Choroid plexus epithelial cell (primary cell): ENCODE results near the gene MPZL2.

Experiments used
- DNase-seq: peaks from one replicate; pipeline ENCODE4 v3.0.0-alpha.2; 2010; ENCODE audit warnings: low read depth
- H3K4me3 ChIP-seq: 2 replicates; pipeline ENCODE4 v1.5.1; 2011; ENCODE audit warnings: low read depth, mild to moderate bottlenecking, control low read depth, low read length, moderate library complexity
- CTCF ChIP-seq: conservative IDR thresholded peaks from 2 replicates; pipeline ENCODE4 v1.5.1; 2011; ENCODE audit warnings: low read depth, mild to moderate bottlenecking, control low read depth, inconsistent platforms, low read length, moderate library complexity

The MPZL2 gene

GRCh38 chr11:118243993-118244762 lies 19.9 kb downstream of the MPZL2 start:
- H3K4me3 ChIP-seq: no peak overlapping the region
- no peak for DNase-seq
- TF ChIP-seq CTCF: no peak

GRCh38 chr11:118243161-118243560 lies 20.9 kb downstream of the MPZL2 start:
- TF ChIP-seq CTCF: no peak

GRCh38 chr11:118241764-118242098 lies 22.4 kb downstream of the MPZL2 start:
- no peak for DNase-seq

More at GRCh38 chr11:118243161-118243560, 20.9 kb downstream of the MPZL2 start:
- no peak overlapping the region for H3K4me3 ChIP-seq
- DNase-seq: no peak

GRCh38 chr11:118240999-118241763 lies 22.9 kb downstream of the MPZL2 start:
- no peak overlapping the region for H3K4me3 ChIP-seq
- TF ChIP-seq CTCF: no peak
- no peak for DNase-seq

More at GRCh38 chr11:118241764-118242098, 22.4 kb downstream of the MPZL2 start:
- no peak overlapping the region for H3K4me3 ChIP-seq
- TF ChIP-seq CTCF: no peak

- no peak overlapping the region for H3K4me3 ChIP-seq
- TF ChIP-seq CTCF: no peak
- no peak for DNase-seq
Observed at GRCh38 chr11:118239509-118240205, 24.4 kb downstream of the MPZL2 start.

- no peak for TF ChIP-seq CTCF
- no peak for DNase-seq
- H3K4me3 ChIP-seq: no peak overlapping the region
Observed at GRCh38 chr11:118238929-118239328, 25.2 kb downstream of the MPZL2 start.
